ENCODE results near the gene TANGO2. TPM values are rescaled to one million over a fixed set of nuclear protein-coding genes. Genes with fewer than 3 reads are reported as not detected.

The TANGO2 gene
- total RNA-seq, 1 experiment from 2014 or later = 33.5 TPM

DNA sequence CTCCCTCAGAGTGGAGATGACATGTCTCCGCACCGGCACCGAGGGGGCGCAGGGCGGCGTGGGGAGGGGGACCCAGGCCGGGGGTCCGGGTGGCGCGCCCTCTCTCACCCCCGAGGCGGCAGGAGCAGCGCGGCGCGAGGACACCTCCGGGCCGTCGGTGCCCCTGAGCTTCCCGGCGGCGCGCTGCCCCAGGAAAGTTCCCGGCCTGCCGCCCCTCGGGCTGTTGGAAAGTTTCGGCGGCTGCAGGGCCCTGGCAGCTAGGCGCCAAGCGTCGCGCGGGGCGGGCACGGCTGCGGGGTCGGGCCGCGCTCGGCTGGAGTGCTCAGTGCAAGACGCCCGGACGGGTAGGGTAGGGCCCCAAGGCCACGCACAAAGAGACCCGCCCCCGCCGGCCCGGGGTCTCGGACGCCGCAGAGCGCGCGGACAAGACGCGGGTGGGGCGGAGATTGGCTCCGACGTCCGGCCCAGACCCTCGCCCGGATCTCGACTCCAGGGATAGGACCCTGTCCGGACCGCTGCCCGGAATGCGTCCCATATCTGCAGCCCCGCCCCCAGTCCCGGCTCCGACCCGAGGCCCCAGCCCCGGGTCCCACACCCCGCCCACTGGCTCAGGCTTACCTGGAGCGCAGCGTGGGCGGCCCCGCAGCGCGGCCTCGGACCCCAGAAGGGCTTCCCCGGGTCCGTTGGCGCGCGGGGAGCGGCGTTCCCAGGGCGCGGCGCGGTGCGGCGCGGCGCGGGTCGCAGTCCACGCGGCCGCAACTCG, 4.8 kb upstream of the TANGO2 start:
- intact Hi-C loops (cut with micrococcal nuclease; ENCODE audit: unreplicated experiment) = no loop called here
- TF ChIP-seq, protein P1, sequence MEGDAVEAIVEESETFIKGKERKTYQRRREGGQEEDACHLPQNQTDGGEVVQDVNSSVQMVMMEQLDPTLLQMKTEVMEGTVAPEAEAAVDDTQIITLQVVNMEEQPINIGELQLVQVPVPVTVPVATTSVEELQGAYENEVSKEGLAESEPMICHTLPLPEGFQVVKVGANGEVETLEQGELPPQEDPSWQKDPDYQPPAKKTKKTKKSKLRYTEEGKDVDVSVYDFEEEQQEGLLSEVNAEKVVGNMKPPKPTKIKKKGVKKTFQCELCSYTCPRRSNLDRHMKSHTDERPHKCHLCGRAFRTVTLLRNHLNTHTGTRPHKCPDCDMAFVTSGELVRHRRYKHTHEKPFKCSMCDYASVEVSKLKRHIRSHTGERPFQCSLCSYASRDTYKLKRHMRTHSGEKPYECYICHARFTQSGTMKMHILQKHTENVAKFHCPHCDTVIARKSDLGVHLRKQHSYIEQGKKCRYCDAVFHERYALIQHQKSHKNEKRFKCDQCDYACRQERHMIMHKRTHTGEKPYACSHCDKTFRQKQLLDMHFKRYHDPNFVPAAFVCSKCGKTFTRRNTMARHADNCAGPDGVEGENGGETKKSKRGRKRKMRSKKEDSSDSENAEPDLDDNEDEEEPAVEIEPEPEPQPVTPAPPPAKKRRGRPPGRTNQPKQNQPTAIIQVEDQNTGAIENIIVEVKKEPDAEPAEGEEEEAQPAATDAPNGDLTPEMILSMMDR (IDR thresholded peaks at IDR 0.05; ENCODE audit: unreplicated experiment) = no peak
- DNase-seq = peak; percentile 41
- no peaks in the 10 kb centered on the region for H3K9me3 Mint-ChIP-seq (ENCODE audit: low read depth, unreplicated experiment)
- peak overlapping the region; percentile 82 for H3K4me3 Mint-ChIP-seq (ENCODE audit: low read depth, unreplicated experiment)
- CTCF ChIA-PET = interaction anchor here (0.6 to 2.1 kb wide), 4 partner anchors 30 to 135 kb away, joined by 3 to 7 read pairs (median 5); no protein-coding TSS in a partner anchor
- peaks cover 7% of the 10 kb centered on the region for H3K4me1 Mint-ChIP-seq (ENCODE audit: low read depth, unreplicated experiment)
- no peak overlapping the region for H3K27ac Mint-ChIP-seq (ENCODE audit: unreplicated experiment)
- no peaks in the 10 kb centered on the region for H3K27me3 Mint-ChIP-seq (ENCODE audit: unreplicated experiment)
- BruUV-seq (replicated peaks) = no TSS peak
- peaks cover 32% of the 10 kb centered on the region for H3K36me3 Mint-ChIP-seq (ENCODE audit: insufficient read depth, unreplicated experiment)

DNA sequence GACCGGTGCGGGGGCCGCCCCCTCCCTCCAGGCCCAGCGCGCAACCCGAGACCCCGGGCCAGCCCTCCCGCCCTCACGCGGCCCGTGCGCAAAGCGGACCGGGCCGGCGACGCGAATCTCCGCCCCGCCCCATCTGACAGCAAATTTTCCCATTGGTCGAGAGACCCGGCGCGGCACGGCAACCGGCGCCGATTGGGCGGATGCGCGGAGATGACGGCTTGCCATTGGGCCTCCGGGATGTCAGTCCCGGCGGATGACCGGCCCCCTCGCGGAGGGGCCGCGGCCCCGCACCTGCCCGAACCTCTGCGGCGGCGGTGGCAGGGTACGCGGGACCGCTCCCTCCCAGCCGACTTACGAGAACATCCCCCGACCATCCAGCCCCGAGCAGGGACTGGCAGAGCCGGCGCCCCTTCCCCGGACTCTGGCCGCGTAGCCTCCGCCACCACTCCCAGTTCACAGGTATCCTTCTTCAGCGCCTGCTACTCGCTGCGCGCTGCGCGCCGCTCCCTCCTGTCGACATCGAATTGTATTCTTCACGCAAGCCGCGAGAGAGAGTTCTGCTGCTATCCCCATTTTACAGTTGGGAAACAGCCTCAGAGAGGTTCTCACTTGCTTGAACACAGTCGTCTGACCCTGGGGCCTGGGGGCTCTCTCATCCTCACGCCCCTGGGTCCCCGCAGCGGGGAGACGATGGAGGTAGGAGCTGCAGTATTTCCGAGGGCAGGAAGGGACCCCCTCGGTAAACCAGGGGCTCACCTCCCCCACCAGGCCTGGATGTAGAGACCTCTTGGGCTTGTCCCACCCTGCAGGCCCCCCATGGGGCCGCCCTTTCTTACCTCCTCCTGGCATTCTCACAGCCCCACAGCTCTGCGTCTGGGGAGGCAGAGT, 3.9 kb upstream of the TANGO2 start, which contains the start of gene ARVCF:
ARVCF (minus strand) TSS at position 90 of the 888 bp plus-strand sequence. CDS start 26,029 bp downstream, outside the sequence.
- H3K27ac Mint-ChIP-seq (ENCODE audit: unreplicated experiment) = peak within 1 kb of the TSS; percentile 60
- no peaks in the 10 kb centered on the region for H3K9me3 Mint-ChIP-seq (ENCODE audit: low read depth, unreplicated experiment)
- peak within 1 kb of the TSS; percentile 82 for H3K4me3 Mint-ChIP-seq (ENCODE audit: low read depth, unreplicated experiment)
- no peaks in the 10 kb centered on the region for H3K27me3 Mint-ChIP-seq (ENCODE audit: unreplicated experiment)
- no TSS peak for BruUV-seq (replicated peaks)
- CTCF ChIA-PET = no interaction called here
- TF ChIP-seq, protein P1 (IDR thresholded peaks at IDR 0.05; ENCODE audit: unreplicated experiment) = peak; percentile 52
- peak; percentile 95 for DNase-seq
- intact Hi-C loops (cut with micrococcal nuclease; ENCODE audit: unreplicated experiment) = no loop called here
- H3K36me3 Mint-ChIP-seq (ENCODE audit: insufficient read depth, unreplicated experiment) = peaks cover 41% of the 10 kb centered on the region
- H3K4me1 Mint-ChIP-seq (ENCODE audit: low read depth, unreplicated experiment) = peaks cover 14% of the 10 kb centered on the region

DNA sequence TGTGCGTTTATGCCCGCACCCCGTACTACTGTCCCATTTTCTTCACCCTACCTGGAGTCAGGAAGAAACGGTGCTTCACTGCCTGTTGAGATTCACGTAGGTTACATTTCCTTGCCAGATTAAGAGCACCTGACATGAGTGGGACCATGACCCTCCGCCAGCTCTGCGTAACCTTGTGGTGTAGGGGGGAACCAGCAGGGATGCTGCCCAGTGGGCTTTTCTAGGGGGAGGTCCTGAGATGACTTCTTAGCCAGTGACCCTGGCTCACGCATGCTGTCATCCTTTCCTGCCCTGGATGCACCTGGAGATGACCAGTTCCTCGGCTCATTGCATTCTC, 3.3 kb upstream of the TANGO2 start:
- Mint-ChIP-seq H3K27me3 (ENCODE audit: unreplicated experiment) (no peaks in the 10 kb centered on the region), H3K4me3 (ENCODE audit: low read depth, unreplicated experiment) (peak overlapping the region; percentile 82), H3K9me3 (ENCODE audit: low read depth, unreplicated experiment) (no peaks in the 10 kb centered on the region), H3K4me1 (ENCODE audit: low read depth, unreplicated experiment) (peaks cover 20% of the 10 kb centered on the region), H3K36me3 (ENCODE audit: insufficient read depth, unreplicated experiment) (peaks cover 47% of the 10 kb centered on the region), H3K27ac (ENCODE audit: unreplicated experiment) (no peak overlapping the region)
- BruUV-seq (replicated peaks) = no TSS peak
- intact Hi-C loops (cut with micrococcal nuclease; ENCODE audit: unreplicated experiment) = no loop called here
- TF ChIP-seq, protein P1 (IDR thresholded peaks at IDR 0.05; ENCODE audit: unreplicated experiment) = no peak
- DNase-seq = no peak
- CTCF ChIA-PET = interaction anchor here (0.6 kb wide), 1 partner anchor 62 kb away, joined by 5 read pairs; no protein-coding TSS in a partner anchor

DNA sequence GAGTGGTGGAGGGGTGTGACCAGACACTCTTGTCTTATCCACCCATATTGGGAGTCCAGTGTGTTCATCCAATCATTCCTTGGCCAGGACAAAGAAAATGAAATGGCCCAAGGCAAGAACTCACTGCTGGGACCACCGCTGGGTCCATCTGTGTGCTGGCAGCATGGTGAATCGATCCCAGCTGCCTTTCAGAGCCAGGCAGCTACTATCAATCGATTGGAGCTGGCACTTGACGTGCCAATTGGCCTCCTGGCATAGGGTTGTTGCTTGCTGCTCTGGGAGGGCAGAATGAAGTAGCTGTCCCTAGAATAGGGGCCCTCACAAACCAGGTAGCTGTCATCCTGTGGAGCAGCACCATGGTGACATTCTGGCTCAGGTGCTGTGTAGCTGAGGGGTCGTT, 2.9 kb upstream of the TANGO2 start:
- intact Hi-C loops (cut with micrococcal nuclease; ENCODE audit: unreplicated experiment) = no loop called here
- TF ChIP-seq, protein P1 (IDR thresholded peaks at IDR 0.05; ENCODE audit: unreplicated experiment) = no peak
- no peaks in the 10 kb centered on the region for H3K9me3 Mint-ChIP-seq (ENCODE audit: low read depth, unreplicated experiment)
- no peak overlapping the region for H3K27ac Mint-ChIP-seq (ENCODE audit: unreplicated experiment)
- CTCF ChIA-PET = interaction anchor here (0.6 kb wide), 1 partner anchor 62 kb away, joined by 5 read pairs; no protein-coding TSS in a partner anchor
- DNase-seq = no peak
- no peaks in the 10 kb centered on the region for H3K27me3 Mint-ChIP-seq (ENCODE audit: unreplicated experiment)
- H3K4me1 Mint-ChIP-seq (ENCODE audit: low read depth, unreplicated experiment) = peaks cover 22% of the 10 kb centered on the region
- BruUV-seq (replicated peaks) = no TSS peak
- H3K4me3 Mint-ChIP-seq (ENCODE audit: low read depth, unreplicated experiment) = peak overlapping the region; percentile 82
- peaks cover 48% of the 10 kb centered on the region for H3K36me3 Mint-ChIP-seq (ENCODE audit: insufficient read depth, unreplicated experiment)

Data from Calu3 (cell line).